DND-41 (cell line): Measurements from ENCODE around the gene KDM6B.

Experiments used
- EZH2 ChIP-seq: IDR thresholded peaks from 3 replicates; pipeline ENCODE4 v1.6.1; 2012; ENCODE audit warnings: borderline replicate concordance, low read depth, mild to moderate bottlenecking, moderate library complexity, low read length, inconsistent platforms; ENCODE audit not compliant: severe bottlenecking
- TF ChIP-seq, protein P1 (sequence below): IDR thresholded peaks from 2 replicates; pipeline ENCODE4 v1.5.1; 2012; ENCODE audit warnings: borderline replicate concordance, low read length, moderate library complexity, mild to moderate bottlenecking; ENCODE audit not compliant: poor library complexity, severe bottlenecking; ENCODE audit errors: extremely low read depth

DNA sequence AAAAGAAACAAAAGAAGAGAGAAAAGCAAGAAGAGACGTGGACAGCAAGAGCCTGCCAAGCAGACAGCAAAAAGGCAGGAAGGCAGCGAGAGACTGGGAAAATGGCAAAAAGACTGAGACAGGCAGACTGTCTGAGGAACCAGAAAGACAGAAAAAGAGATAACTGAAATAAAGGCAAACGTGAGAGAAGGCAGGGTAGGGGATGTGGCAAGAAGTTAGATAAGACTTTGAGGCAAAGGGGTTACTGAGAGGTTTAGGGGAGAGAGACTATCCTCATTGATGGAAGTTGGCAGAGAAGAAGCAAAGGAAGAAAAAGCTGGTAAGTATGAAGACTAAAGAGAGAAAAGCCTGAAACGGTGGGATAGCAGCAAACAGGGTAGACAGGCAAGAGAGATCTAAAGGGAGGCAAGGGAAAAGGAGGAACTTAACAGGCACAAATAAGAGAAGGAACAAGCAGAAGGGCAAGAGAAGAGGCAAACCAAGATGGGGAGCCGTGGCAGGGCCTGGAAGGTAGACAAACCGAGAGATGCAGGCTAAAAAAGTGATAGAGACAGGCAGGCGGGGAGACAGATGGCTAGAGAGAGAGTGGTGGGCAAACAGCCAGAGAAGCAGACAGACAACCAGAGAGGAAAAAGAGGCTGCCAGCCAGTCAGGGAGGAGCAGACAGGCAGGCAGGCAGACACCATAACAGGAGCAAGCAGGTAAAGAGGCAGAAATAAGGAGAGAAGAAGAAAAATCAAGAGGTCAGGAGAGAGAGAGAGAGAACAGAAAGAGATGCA, 47.4 kb downstream of the KDM6B start:
- TF ChIP-seq, protein P1, sequence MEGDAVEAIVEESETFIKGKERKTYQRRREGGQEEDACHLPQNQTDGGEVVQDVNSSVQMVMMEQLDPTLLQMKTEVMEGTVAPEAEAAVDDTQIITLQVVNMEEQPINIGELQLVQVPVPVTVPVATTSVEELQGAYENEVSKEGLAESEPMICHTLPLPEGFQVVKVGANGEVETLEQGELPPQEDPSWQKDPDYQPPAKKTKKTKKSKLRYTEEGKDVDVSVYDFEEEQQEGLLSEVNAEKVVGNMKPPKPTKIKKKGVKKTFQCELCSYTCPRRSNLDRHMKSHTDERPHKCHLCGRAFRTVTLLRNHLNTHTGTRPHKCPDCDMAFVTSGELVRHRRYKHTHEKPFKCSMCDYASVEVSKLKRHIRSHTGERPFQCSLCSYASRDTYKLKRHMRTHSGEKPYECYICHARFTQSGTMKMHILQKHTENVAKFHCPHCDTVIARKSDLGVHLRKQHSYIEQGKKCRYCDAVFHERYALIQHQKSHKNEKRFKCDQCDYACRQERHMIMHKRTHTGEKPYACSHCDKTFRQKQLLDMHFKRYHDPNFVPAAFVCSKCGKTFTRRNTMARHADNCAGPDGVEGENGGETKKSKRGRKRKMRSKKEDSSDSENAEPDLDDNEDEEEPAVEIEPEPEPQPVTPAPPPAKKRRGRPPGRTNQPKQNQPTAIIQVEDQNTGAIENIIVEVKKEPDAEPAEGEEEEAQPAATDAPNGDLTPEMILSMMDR: no peak
- no peak for TF ChIP-seq EZH2
